Hepatocyte (in vitro differentiated cells): ENCODE results near the gene DEFB125.
"Not testable (repeated sequence)": the region's sequence is repeated elsewhere in the genome, so short reads cannot be mapped to it uniquely, and the experiment has no call there.

Source experiments
- CTCF ChIP-seq: fragments of 200-600 bp; sonication (generic); IDR thresholded peaks from 2 replicates; pipeline ENCODE4 v1.5.1; 2016; ENCODE audit warnings: antibody characterized with exemption, mild to moderate bottlenecking; ENCODE audit not compliant: poor library complexity
- EZH2 ChIP-seq: fragments of 200-600 bp; sonication (generic); IDR thresholded peaks from 2 replicates; pipeline ENCODE4 v1.6.1; 2016; ENCODE audit warnings: antibody characterized with exemption, mild to moderate bottlenecking, borderline replicate concordance
- EZH2phosphoT487 ChIP-seq: fragments of 200-600 bp; sonication (generic); IDR thresholded peaks from one replicate; pipeline ENCODE4 v1.6.1; 2018; ENCODE audit warnings: antibody characterized with exemption, mild to moderate bottlenecking, low read depth, moderate library complexity; ENCODE audit not compliant: unreplicated experiment, severe bottlenecking

GRCh38 chr20:97691-98090 is 10.2 kb downstream of the DEFB125 start:
- TF ChIP-seq EZH2, CTCF, EZH2phosphoT487: not testable (repeated sequence)
